T-helper 1 cell treated with Interleukin-12 subunit alpha and Interleukin-12 subunit beta and Interleukin-4 antibody, amounts not matched to agents 30 μg/mL and 1 μg/mL, for 36 hours (primary cell): ENCODE data around the gene ZBED4.

Source experiments
- H3K27ac Mint-ChIP-seq: one replicate; pipeline ENCODE4 v1.8.0; 2021; ENCODE audit warnings: mild to moderate bottlenecking, mixed read lengths
- H3K27me3 Mint-ChIP-seq: one replicate; pipeline ENCODE4 v1.8.0; 2021; ENCODE audit warnings: low read depth, mixed read lengths
- H3K36me3 Mint-ChIP-seq: one replicate; pipeline ENCODE4 v1.8.0; 2021; ENCODE audit warnings: low read depth, mixed read lengths
- H3K4me1 Mint-ChIP-seq: one replicate; pipeline ENCODE4 v1.8.0; 2021; ENCODE audit warnings: low read depth, mixed read lengths
- H3K4me3 Mint-ChIP-seq: one replicate; pipeline ENCODE4 v1.8.0; 2021; ENCODE audit warnings: mild to moderate bottlenecking, moderate library complexity, mixed read lengths
- H3K9me3 Mint-ChIP-seq: one replicate; pipeline ENCODE4 v1.8.0; 2021; ENCODE audit warnings: mixed read lengths

The ZBED4 gene

DNA sequence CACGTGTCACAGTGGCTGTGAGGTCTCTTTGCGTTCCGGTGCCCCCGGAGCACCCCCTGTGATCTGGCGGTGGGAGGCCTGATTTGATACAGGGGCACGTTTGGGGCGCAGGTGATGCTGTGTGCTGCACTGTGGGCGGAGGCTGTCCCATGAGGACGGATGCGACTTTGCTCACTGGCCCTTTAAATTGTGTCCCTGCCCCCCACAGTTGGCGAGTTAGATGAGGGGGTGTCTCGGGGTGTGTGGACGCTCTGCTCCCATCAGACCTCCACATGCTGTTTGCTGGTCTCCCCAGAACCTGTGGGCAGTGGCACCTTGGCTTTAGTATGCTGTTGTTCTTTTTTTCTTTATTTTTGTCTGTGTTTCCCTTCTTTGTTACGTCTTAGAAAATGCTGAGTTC, 5.2 kb downstream of the ZBED4 start:
- Mint-ChIP-seq H3K27ac (no peak overlapping the region), H3K4me3 (no peak overlapping the region), H3K4me1 (peaks cover 27% of the 10 kb centered on the region), H3K36me3 (peaks cover 8% of the 10 kb centered on the region), H3K9me3 (no peaks in the 10 kb centered on the region), H3K27me3 (no peaks in the 10 kb centered on the region)

- H3K9me3 Mint-ChIP-seq = peaks cover 15% of the 10 kb centered on the region
- H3K4me3 Mint-ChIP-seq = no peak overlapping the region
- peaks cover 27% of the 10 kb centered on the region for H3K36me3 Mint-ChIP-seq
- peak overlapping the region; percentile 5 for H3K27ac Mint-ChIP-seq
- H3K27me3 Mint-ChIP-seq = no peaks in the 10 kb centered on the region
- peaks cover 22% of the 10 kb centered on the region for H3K4me1 Mint-ChIP-seq
These were observed 8.2 kb downstream of the ZBED4 start for GRCh38 chr22:49861642-49862495.

DNA sequence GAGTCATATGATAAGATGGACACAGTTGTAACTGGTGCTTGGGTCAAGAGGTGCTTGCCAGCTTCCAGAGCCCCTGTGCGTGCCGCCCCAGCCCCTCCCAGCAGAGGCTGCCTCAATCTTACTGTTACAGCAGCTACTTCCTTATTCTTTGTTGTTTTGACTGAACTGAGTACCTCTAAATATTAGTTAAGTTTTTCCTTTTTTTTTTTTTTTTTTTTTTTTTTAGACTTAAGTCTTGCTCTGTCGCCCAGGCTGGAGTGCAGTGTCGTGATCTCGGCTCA, 8.8 kb downstream of the ZBED4 start:
- no peak overlapping the region for H3K27ac Mint-ChIP-seq
- H3K4me3 Mint-ChIP-seq = no peak overlapping the region
- H3K9me3 Mint-ChIP-seq = peaks cover 21% of the 10 kb centered on the region
- no peaks in the 10 kb centered on the region for H3K27me3 Mint-ChIP-seq
- peaks cover 27% of the 10 kb centered on the region for H3K4me1 Mint-ChIP-seq
- H3K36me3 Mint-ChIP-seq = peaks cover 32% of the 10 kb centered on the region

DNA sequence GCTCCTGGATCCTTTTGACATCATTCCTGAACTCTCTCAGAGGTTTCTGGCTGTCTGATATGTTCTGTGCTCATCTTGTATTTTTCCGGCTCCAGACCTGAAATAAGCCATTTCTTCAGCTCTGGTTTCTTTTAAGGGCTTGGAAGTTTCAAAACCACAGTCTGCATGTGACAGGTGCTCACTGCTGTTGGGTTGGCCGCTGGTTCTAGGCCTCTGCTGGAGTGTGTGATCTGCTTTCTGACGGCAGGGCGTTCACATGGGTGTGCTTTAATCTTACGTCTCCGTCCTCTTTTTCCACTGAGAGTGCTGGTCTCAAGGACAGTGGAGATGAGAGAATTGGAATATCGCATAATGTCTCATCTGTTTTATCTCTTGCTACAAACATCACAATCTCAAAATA, 10.3 kb downstream of the ZBED4 start:
- Mint-ChIP-seq H3K4me3 (no peak overlapping the region), H3K27me3 (no peaks in the 10 kb centered on the region), H3K9me3 (peaks cover 32% of the 10 kb centered on the region), H3K27ac (no peak overlapping the region), H3K4me1 (peaks cover 37% of the 10 kb centered on the region), H3K36me3 (peaks cover 43% of the 10 kb centered on the region)

GRCh38 chr22:49865156-49865555, 11.5 kb downstream of the ZBED4 start:
- Mint-ChIP-seq H3K4me3 (no peak overlapping the region), H3K4me1 (peaks cover 44% of the 10 kb centered on the region), H3K9me3 (peaks cover 44% of the 10 kb centered on the region), H3K27me3 (no peaks in the 10 kb centered on the region), H3K36me3 (peaks cover 54% of the 10 kb centered on the region), H3K27ac (no peak overlapping the region)

DNA sequence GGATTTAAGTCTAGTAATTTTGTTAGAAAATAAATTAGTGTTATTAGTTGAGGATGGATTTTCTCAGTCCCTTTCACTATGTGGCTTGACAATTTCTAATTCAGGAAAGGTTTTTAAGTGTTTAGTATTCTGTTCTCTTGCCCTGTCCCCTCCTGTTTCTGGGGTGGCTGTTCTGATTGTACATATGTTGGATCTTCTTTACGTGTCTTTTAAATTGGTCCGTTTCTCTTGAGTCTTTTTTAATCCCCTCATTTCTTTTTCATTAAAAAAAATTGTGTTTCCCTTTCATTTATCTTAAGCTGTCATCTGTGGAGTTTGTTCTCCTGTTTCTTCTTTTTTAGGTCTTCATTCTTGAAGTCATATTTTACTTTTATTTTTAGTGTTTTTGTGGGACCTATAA, 12.5 kb downstream of the ZBED4 start:
- H3K27me3 Mint-ChIP-seq = no peaks in the 10 kb centered on the region
- H3K4me1 Mint-ChIP-seq = peaks cover 48% of the 10 kb centered on the region
- no peak overlapping the region for H3K27ac Mint-ChIP-seq
- peaks cover 50% of the 10 kb centered on the region for H3K9me3 Mint-ChIP-seq
- H3K36me3 Mint-ChIP-seq = peaks cover 59% of the 10 kb centered on the region
- no peak overlapping the region for H3K4me3 Mint-ChIP-seq

GRCh38 chr22:49866646-49867045, 13.0 kb downstream of the ZBED4 start:
- peaks cover 58% of the 10 kb centered on the region for H3K36me3 Mint-ChIP-seq
- peaks cover 50% of the 10 kb centered on the region for H3K9me3 Mint-ChIP-seq
- peaks cover 48% of the 10 kb centered on the region for H3K4me1 Mint-ChIP-seq
- no peak overlapping the region for H3K27ac Mint-ChIP-seq
- H3K4me3 Mint-ChIP-seq = no peak overlapping the region
- no peaks in the 10 kb centered on the region for H3K27me3 Mint-ChIP-seq

DNA sequence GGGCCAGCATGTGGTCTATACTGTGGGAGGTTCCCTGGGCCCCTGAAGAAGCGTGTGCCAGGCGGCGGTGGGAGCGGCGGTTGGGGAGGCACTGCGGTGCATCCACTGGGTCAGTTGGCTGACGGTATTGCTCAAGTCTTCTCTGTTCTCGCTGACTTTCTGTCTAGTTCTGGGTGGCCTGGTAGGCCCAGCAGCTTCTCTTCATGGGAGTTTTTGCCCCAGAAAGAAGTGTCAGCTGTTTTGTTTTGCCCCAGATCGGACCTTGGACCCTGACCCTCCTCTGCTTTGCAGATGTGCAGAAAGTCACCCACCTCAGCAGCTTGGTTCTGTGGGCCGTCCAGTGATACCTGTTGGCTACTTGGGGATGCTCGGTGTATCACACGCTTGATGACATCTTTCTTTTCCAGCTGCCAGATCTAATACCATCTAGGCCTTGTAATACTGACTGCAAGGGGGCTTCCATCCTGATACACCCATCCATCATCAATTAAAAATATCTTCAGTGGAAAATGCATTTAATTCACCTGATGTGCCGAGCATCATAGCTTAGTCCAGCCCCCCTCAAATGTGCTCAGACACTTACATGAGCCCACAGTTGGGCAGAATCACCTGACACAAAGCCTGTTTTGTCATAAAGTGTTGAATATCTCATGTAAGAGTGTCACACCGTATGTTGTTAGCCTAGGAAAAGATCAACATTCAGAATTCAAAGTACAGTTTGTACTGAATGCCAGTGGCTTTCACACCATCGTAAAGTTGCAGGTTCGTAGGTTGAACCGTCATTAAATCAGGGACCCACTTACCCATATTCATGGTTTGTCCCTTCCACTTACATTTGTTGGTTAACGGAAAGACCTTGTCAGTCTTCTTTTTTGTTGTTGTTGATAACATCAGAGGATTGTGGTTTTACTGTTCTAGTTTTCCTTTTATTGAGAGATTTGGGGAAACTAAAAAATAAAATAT, 13.9 kb downstream of the ZBED4 start:
- Mint-ChIP-seq H3K4me1 (peaks cover 43% of the 10 kb centered on the region), H3K27me3 (no peaks in the 10 kb centered on the region), H3K27ac (peak overlapping the region; percentile 53), H3K4me3 (peak overlapping the region; percentile 23), H3K9me3 (peaks cover 50% of the 10 kb centered on the region), H3K36me3 (peaks cover 55% of the 10 kb centered on the region)

- peak overlapping the region; percentile 26 for H3K4me3 Mint-ChIP-seq
- H3K9me3 Mint-ChIP-seq = peaks cover 50% of the 10 kb centered on the region
- peaks cover 56% of the 10 kb centered on the region for H3K36me3 Mint-ChIP-seq
- H3K27ac Mint-ChIP-seq = no peak overlapping the region
- no peaks in the 10 kb centered on the region for H3K27me3 Mint-ChIP-seq
- H3K4me1 Mint-ChIP-seq = peaks cover 44% of the 10 kb centered on the region
These were observed 15.6 kb downstream of the ZBED4 start for GRCh38 chr22:49869086-49869830.

- H3K27me3 Mint-ChIP-seq = no peaks in the 10 kb centered on the region
- peaks cover 50% of the 10 kb centered on the region for H3K9me3 Mint-ChIP-seq
- peaks cover 58% of the 10 kb centered on the region for H3K36me3 Mint-ChIP-seq
- no peak overlapping the region for H3K27ac Mint-ChIP-seq
- H3K4me3 Mint-ChIP-seq = no peak overlapping the region
- H3K4me1 Mint-ChIP-seq = peaks cover 46% of the 10 kb centered on the region
These were observed 16.4 kb downstream of the ZBED4 start for GRCh38 chr22:49869845-49870712.

GRCh38 chr22:49871482-49871881, 17.8 kb downstream of the ZBED4 start:
- peaks cover 46% of the 10 kb centered on the region for H3K4me1 Mint-ChIP-seq
- H3K36me3 Mint-ChIP-seq = peaks cover 58% of the 10 kb centered on the region
- no peak overlapping the region for H3K27ac Mint-ChIP-seq
- no peaks in the 10 kb centered on the region for H3K27me3 Mint-ChIP-seq
- peaks cover 39% of the 10 kb centered on the region for H3K9me3 Mint-ChIP-seq
- H3K4me3 Mint-ChIP-seq = no peak overlapping the region

DNA sequence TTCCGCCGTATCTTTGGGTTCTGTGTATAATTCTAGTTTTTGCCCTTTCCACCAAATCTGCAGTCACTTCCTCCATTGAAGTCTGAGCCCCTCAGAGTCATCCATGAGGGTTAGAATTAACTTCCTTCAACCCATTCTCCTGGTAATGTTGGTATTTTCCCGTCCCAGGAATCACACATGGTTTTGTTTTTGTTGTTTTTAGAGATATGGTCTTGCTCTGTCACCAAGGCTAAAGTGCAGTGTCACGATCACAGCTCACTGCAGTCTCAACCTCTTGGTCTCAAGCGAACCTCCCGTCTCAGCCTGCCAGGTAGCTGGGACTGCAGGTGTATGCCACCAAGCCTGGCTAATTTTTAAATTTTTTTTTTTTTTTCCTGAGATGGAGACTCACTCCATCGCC, 18.7 kb downstream of the ZBED4 start:
- H3K36me3 Mint-ChIP-seq = peaks cover 53% of the 10 kb centered on the region
- no peaks in the 10 kb centered on the region for H3K27me3 Mint-ChIP-seq
- no peak overlapping the region for H3K4me3 Mint-ChIP-seq
- H3K4me1 Mint-ChIP-seq = peaks cover 40% of the 10 kb centered on the region
- H3K9me3 Mint-ChIP-seq = peaks cover 30% of the 10 kb centered on the region
- H3K27ac Mint-ChIP-seq = no peak overlapping the region

- peaks cover 21% of the 10 kb centered on the region for H3K9me3 Mint-ChIP-seq
- H3K27me3 Mint-ChIP-seq = no peaks in the 10 kb centered on the region
- H3K27ac Mint-ChIP-seq = no peak overlapping the region
- peaks cover 49% of the 10 kb centered on the region for H3K36me3 Mint-ChIP-seq
- peaks cover 30% of the 10 kb centered on the region for H3K4me1 Mint-ChIP-seq
- H3K4me3 Mint-ChIP-seq = no peak overlapping the region
These were observed 19.7 kb downstream of the ZBED4 start for GRCh38 chr22:49873228-49873940.
